ENCODE results near the gene GAGE13.
"Not testable (repeated sequence)": the region's sequence is repeated elsewhere in the genome, so short reads cannot be mapped to it uniquely, and the experiment has no call there.

DNA sequence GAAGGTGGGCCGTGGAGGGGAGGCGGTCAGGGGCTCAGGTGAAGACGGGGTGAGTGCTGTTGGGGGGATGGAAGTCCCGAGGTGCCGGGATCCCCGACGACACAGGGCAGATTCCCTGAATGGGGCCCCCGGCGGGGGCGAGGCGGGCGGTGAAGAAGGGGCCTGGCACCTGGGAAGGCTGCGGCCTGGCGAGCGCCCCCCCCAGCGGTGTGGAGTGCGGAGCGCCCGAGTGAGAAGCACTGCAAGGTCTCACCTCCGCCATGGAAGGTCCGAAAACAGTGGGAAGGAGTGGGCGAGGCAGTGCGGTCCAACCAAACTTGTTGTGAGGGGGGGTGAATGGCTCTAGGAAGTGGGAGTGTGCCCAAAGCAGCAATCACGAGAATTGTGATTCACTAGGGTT lies 10.1 kb downstream of the GAGE13 start:
- not testable (repeated sequence) for TF ChIP-seq CTCF, POLR2A, POLR2AphosphoS5, EP300 (IDR thresholded peaks at IDR 0.05)
